ENCODE results near the gene PPP1R16B. TPM values are rescaled to one million over a fixed set of nuclear protein-coding genes. Genes with fewer than 3 reads are reported as not detected.

Gene PPP1R16B
- total RNA-seq, 4 donors from 2014 or later, result 0.72 to 3.0 (median 1.4) TPM

DNA sequence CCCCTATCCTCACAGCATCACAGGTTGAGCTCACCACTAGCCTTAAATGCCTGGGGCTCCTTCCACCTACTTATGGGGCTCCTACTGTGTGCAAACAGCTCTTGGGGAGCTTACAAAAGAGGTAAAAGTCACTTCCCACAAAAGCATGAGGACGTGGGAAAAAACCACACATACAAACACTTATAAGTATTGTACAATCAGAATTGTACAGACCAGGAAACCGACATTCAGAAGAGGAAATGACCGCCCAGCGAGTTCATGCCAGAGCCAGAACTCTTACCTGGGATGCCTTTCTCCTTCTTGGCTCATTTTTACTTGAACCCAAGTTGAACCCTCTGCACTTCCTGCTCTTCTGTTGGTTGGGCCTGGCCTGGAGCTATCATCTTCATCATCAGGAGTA lies 6.3 kb upstream of the PPP1R16B start:
- intact Hi-C loops (cut with DNase I; ENCODE audit: low total_unique reads), result loop anchor here (5.0 kb wide), 1 partner anchor 743 kb away; no protein-coding TSS in a partner anchor
- peak in 1 of 2 donors; percentile 78 for DNase-seq (ENCODE audit: low spot score in 2 of 2)
- WGBS, 2 donors, result 61 to 62% methylated on average over 4 of the region's 4 CpGs
- TF ChIP-seq, protein P1, sequence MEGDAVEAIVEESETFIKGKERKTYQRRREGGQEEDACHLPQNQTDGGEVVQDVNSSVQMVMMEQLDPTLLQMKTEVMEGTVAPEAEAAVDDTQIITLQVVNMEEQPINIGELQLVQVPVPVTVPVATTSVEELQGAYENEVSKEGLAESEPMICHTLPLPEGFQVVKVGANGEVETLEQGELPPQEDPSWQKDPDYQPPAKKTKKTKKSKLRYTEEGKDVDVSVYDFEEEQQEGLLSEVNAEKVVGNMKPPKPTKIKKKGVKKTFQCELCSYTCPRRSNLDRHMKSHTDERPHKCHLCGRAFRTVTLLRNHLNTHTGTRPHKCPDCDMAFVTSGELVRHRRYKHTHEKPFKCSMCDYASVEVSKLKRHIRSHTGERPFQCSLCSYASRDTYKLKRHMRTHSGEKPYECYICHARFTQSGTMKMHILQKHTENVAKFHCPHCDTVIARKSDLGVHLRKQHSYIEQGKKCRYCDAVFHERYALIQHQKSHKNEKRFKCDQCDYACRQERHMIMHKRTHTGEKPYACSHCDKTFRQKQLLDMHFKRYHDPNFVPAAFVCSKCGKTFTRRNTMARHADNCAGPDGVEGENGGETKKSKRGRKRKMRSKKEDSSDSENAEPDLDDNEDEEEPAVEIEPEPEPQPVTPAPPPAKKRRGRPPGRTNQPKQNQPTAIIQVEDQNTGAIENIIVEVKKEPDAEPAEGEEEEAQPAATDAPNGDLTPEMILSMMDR (IDR thresholded peaks at IDR 0.05), result no peak
- no peak for TF ChIP-seq POLR2A (IDR thresholded peaks at IDR 0.05)
- no peak overlapping the region for H3K4me3 ChIP-seq (ENCODE audit: low read depth, poor library complexity, severe bottlenecking)

DNA sequence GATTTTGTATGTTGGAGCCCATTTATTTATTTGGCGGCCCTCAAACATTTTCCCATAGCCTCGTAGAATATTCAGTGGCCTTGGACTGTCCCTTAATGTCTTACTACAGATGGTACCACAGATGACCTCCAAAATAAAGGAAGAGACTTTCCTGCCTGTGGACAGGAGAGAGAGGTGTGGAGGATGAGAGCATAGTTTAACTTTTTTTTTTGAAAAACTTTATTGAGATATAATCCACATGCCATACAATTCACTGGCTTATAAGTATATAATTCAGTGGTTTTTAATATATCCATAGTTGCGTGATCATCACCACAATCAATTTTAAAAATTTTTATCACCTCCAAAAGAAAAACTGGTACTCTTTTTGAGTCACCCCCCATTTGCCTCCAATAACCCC lies 4.6 kb upstream of the PPP1R16B start:
- intact Hi-C loops (cut with DNase I; ENCODE audit: low total_unique reads), result no loop called here
- 95 to 96% methylated on average over 3 of the region's 3 CpGs for WGBS, 2 donors
- H3K4me3 ChIP-seq (ENCODE audit: low read depth, poor library complexity, severe bottlenecking), result no peak overlapping the region

DNA sequence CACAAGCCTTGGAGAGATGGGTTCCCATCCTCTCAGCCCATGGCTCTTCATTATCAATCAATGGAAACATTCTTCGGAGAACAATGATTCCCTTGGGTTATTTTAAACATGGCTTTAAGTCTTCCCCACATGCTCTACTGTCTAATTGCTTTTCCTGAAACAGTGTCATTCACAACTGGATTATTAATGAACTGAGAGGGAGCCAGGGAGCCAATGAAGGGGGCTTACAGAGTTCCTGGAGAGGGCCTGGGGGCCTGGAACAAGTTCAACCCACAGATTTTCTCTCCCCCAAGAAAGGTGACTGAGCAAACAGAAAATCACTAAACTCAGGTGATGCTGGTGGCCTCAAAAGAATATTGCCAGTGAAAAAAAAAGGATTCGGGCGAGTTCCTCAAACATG lies 1.3 kb upstream of the PPP1R16B start:
- WGBS, 2 donors, result 83 to 89% methylated on average over 3 of the region's 3 CpGs
- intact Hi-C loops (cut with DNase I; ENCODE audit: low total_unique reads), result no loop called here
- no peak overlapping the region for H3K4me3 ChIP-seq (ENCODE audit: low read depth, poor library complexity, severe bottlenecking)
- DNase-seq (ENCODE audit: low spot score in 2 of 2), result peak in 1 of 2 donors; percentile 21
- TF ChIP-seq POLR2A (IDR thresholded peaks at IDR 0.05), result no peak
- TF ChIP-seq, protein P1 (IDR thresholded peaks at IDR 0.05), result no peak

More for the DNA sequence above, 4.6 kb upstream of the PPP1R16B start:
- TF ChIP-seq POLR2A (IDR thresholded peaks at IDR 0.05), result no peak
- TF ChIP-seq, protein P1 (IDR thresholded peaks at IDR 0.05), result no peak
- DNase-seq (ENCODE audit: low spot score in 2 of 2), result no peak

DNA sequence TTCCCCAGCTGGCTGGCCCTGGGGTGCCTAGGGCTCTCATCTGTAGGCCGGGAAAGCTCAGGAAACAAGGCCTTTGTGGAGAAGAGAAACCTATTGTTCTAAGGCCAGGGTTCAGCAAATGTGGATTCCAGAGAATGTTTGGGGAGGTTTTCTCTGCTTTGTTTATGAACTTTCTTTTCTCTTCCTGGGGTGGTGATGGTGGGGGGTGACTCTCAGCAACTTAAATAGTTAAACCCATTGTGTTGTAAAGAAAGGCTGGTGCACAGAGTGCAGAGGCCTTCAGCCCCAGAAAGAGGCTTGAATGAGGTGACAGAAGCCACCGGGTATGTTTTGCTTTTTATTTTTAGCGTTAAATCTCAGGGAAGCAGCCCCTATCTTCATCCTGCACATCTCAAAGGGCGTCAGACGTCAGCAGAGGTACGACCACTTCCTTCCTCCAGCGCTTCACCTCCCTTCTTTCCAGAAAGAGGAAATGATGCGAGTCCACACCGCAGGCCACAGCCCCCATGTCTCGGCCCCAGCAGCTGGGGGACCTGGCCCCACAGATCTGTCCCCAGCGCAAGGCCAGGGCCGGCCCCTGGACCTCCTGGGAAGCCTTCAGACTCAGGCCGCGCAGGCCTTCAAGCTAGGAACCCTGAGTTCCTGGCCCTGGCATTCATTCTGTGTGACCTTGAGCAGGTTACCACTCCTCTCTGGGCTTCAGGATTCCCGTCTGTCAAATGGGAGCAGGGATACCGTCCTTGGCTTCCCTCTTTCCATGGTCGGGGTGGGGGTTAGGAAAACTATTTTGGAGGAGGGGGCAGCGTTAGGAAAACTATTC lies 605 bp upstream of the PPP1R16B start:
- TF ChIP-seq, protein P1 (IDR thresholded peaks at IDR 0.05), result no peak
- TF ChIP-seq POLR2A (IDR thresholded peaks at IDR 0.05), result no peak
- intact Hi-C loops (cut with DNase I; ENCODE audit: low total_unique reads), result no loop called here
- peak in 1 of 2 donors; percentile 86 for DNase-seq (ENCODE audit: low spot score in 2 of 2)
- WGBS, 2 donors, result 50 to 70% methylated on average over 17 to 18 of the region's 18 CpGs
- no peak overlapping the region for H3K4me3 ChIP-seq (ENCODE audit: low read depth, poor library complexity, severe bottlenecking)

DNA sequence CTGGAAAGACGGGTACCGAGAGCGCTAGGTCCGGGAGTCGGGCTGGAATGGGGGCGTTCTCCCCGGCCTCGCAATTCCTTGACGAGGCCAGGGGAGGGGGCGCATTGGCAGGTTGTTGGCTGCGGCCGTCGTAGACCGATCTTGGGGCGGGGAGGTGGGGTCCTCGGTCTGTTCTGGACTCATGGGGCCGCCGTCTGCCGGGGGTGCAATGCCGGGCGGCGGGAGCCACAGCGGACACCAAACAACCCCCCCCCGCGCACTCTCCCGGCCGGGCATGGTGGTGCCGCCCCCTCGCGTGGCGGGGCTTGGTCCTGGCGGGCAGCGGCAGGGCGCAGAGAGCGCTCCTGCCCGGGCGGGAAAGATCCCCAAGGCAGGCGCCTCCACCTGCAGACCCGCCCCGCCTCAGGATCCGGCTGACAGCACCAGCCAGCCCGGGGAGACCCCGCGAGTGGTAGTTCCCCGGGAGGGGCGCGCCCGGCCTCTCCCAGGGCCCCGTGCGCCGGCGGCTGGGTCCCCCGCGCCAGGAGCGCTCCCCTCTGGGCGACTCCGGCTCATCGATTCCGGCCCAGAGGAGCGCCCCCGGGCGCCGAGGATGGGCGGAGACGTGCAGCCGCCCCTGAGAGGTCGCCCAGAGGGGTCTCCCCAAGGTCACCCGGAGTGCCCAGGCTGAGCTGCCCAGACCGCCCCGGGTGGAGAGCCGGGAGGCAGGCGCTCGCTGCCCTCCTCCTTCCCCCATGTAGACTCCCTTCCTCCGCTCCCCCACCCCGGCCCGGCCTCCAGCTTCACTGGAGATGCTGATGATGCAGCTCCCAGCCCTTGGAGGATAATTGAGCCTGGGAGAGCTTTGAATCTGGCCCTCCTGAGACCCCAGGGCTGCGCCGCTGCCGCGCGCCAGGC lies 709 bp downstream of the PPP1R16B start:
- peak overlapping the region; percentile 32 for H3K4me3 ChIP-seq (ENCODE audit: low read depth, poor library complexity, severe bottlenecking)
- intact Hi-C loops (cut with DNase I; ENCODE audit: low total_unique reads), result no loop called here
- WGBS, 2 donors, result 0 to 1% methylated on average over 19 to 46 of the region's 81 CpGs
- DNase-seq (ENCODE audit: low spot score in 2 of 2), result peak in 1 of 2 donors; percentile 80
- TF ChIP-seq POLR2A (IDR thresholded peaks at IDR 0.05), result no peak
- TF ChIP-seq, protein P1 (IDR thresholded peaks at IDR 0.05), result no peak
